H4 (cell line): ENCODE data around the gene MECR. TPM values are rescaled to one million over a fixed set of nuclear protein-coding genes. Genes with fewer than 3 reads are reported as not detected.

Source experiments
- DNase-seq: peaks from one replicate; pipeline ENCODE4 v3.0.0-alpha.2; 2015; ENCODE audit warnings: low spot score
- total RNA-seq: library from RNA; depleted of rRNA; stranded (reverse); fragments of >200 nt; shearing (Covaris generic); gene quantifications from 2 replicates; pipeline ENCODE4 v1.2.3, GENCODE V29; 2014

Gene MECR
- total RNA-seq, 1 experiment from 2014 or later, result 29.0 TPM

DNA sequence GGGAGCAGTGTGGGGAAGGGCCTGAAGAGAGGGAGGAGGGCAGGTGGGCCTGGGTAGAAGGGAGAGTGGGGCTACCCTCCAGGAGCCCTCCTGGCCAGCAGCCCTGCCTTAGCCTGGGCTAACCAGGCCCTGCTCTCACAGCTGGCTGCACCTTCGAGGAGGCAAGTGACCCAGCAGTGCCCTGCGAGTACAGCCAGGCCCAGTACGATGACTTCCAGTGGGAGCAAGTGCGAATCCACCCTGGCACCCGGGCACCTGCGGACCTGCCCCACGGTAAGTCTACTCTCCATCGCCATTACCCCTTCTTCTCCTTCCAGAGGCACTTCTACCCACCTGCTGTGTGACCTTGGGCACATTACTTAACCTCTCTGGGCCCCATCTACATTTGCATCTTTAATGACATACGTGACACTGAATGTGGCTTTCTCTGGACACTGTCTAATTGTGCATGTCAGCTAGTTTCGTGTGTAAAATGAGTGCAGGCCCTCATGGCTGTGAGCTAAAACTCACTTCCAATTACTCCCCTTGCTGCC, 24.5 kb upstream of the MECR start:
- no peak for DNase-seq

DNA sequence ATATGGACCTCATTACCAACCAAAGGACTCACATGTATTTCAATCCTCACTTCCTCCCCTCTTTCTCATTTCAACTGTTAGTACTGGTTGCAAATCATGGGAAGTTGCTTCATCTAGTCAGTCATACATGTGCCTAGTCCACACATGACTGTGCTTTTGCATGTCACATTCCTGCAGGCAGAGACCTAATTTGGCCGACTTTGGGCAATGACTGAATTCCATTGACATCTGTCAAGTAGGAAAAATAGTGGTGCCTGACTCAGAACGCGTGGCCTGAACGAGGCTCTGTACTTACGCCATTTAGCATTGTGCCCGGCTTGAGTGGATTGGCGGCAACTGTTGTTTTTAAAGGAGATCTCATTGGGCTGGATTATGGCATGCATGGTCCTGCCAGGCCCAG, 23.6 kb upstream of the MECR start:
- DNase-seq, result no peak

DNA sequence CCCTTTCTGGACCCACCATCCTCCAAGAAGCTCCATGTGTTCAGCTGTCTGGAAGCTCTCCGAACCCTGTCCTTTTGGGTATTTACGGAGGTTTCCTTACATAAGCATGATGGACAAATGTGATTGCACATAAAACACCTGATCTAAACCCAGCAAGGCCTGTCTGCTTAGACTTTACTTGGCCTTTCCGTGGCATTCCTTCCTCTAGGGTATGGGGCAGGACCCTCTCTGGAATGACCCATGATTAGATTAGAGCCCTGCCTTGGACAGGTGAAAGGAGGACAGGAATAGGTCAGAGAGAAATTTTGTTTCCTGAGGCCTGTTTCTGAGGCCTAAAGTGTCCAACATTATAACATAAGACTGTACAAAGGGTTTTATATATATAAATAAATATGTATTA, 22.4 kb upstream of the MECR start:
- DNase-seq, result no peak

DNA sequence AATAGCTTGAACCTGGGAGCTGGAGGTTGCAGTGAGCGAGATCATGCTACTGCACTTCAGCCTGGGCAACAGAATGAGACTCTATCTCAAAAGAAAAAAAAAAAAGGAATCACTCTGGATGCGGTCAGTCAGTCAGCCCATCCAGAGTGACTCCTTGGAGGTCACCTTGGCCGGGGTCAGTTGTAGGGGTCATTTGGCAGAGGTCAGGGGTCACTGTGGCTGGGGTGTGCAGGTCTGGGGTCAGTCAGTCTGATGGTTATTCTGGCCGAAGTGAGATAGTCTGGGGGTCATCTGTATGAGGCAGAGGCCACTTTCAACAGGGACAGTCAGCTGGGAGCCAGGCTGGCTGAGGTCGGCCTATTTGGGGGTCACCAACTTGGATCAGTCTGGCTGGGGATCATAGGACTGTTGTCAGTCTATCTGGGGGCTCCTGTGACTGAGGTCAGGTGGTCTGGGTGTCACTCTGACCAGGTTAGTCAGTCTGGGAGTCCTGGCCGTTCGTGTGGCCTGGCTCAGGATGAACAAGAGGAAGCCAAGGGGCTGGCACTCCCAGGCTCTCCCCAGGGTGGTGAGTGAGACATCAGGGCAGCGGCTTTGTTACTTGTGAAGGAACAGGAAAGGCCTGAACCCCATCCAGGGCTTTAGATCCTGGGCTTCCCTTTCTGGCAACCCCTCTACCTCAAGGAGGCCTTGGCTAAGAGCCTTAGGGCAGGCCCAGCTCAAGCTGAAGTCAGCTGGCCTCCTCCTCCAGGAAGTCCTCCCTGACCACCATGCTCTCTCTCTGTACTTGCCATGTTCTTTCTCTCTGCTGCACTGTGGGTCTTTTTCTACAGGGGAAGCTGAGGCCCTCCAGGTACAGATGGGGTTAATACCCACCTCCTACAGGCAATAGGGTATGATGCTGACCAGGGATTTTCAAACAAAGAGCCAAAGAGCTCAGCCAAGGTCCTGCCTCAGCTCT, 20.7 kb upstream of the MECR start:
- no peak for DNase-seq

DNA sequence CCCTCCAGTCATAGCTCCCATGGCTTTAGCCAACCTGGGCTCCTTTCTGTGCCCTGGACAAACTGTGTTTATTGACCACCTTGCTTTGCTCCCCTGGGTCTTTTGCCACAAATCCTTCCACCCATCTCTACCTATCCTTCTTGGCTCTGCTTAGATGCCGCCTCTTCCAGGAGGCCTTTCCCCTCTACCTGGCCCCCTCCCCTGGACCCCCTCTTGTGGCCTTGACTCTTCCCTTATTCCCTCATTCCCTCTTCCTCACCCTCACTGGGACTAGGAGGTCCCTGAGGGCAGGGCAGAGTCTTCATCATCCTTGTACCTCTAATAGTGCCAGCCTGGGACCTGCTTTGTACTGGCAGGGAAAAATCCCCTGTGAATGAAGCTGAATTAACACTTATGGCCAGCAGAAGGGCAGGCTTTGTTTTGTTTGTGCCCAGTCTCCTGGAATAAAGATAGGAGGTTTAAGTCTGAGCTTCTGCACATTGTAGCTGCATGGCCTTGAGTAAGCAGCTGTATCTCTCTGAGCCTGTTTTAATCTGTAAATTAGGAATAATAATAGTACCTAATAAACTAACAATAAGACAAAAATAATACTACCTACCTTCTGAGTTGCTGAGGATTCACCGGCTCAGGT, 19.3 kb upstream of the MECR start:
- DNase-seq, result no peak

DNA sequence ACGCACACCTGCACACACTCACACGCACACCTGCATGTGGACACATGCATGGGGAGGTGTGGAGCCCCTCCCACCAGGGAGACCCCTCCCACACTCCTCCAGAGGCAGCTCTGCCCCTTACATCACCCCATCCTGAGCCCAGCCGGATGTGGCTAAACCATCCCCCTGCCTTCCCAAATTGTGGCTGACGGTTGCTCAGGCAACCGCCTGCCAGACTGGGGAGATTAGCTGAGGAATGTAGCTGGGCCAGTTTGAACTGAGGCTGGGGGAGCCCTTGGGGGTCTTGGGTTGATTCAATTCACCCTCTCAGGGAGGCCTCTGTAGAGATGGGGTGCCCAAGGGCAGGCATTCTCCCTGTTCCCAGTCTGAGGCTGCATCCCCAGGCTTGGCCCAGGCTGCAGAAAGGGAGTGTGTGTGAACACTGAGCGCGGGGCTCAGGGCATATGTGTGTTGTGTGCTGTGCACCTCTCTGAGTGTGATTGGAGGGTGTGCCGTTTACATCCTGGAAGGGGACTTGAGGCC, 18.5 kb upstream of the MECR start:
- peak; percentile 80 for DNase-seq

DNA sequence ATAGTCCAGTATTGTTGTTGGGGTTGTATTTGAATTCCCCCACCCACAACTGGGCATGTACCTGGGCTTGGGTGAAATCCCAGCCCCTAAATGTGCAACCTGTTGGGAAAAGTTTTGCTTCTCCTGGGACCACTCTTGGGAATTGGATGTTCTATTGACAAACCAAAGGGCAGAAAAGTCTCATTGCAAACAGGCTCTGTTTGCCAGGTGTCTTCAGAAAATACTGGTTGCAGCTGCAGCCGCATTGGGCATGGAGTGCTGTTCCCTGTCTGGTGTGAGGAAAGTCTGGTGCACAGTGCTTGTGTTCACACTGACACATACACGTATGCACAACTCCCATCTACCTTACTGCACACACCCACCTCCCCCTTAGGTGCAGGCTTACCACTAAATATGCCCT, 17.7 kb upstream of the MECR start:
- DNase-seq, result no peak

DNA sequence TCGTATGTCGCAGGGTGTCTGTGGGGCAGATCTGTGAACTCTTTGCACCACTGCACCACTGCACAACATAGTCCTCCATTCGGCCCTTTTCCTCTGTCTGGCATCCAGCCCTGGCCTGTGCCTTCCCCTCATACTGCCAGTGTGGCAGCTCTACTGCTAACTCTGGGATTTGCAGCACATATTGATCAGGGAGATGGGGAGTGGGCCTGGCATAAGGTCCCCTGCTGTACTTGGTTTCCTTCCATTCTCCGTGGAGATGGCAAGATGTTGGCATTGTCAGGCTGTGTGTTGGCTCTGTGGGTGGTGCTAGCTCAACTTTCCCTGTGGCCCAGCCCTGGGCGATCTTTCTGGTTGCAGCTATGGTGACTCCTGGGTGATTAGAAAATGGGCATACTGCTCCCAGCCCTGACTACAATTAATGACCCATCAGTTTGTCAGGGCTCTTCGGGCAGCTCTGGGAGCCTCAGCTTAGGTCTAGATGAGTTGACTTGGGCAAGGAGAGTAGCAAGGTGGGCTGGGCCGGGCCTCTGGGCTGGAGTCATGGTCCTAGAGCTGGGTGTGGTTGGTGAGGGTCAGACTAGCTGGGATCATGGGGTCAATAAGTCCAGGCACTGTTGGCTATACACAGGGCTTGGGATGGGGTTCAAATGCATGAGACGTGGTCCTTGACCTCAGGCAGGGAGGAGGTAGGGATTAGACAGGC, 17.0 kb upstream of the MECR start:
- no peak for DNase-seq

DNA sequence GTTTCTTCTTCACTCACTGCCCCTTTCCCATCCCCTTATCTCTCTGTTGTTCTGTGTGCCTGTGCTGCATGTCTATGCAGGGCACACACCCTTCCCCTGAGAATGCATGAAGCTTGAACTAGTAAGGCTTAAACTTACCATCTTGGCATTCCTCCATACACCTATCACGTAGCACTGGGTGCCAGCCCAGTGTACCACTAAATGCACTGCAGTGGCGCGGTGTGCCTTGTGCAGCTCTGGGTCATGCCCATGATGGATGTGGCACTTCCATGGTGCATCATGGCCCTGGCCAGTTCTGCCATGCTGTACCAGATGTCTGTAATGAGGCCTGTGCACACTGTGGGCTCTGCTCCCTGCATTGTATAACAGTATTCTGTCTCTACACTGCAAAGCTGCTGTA, 16.3 kb upstream of the MECR start:
- DNase-seq, result no peak

DNA sequence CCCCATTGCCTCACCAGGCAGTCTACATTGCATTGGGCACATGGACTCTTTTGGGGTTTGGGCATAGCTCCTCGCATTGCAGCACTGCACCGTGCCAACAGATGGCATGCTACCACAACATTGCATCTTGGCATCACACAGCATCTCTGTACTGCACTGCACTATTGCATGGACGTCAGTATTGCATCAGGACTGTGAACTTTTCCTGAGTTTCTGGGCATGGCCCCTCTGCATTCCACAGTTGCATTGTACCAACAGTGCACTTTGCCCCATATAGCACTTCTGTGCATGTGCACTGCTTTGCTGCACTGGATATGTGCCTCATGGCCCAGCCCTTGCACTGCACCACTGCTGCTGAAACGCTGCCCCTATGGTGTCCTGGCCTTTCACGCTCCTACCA, 15.1 kb upstream of the MECR start:
- peak; percentile 72 for DNase-seq

DNA sequence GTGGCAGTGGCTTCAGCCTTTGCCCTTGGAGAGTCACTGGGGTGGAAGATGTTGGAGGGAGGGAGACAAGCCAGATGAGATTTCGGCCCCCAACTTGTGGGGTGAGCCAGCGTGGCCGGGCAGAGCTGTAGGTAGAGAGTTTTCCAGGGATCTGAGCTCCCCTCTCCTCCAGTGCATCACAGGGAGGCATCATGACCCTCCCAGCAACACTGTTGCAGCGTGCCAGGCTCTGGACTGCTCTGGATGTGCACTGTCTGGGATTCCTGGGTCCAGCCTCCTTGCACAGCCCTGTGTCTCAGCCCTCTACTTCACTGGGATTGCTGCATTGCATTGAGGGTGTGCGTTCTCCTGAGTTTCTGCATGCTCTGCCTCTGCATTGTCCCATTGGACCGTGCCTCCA, 14.5 kb upstream of the MECR start:
- DNase-seq, result no peak

DNA sequence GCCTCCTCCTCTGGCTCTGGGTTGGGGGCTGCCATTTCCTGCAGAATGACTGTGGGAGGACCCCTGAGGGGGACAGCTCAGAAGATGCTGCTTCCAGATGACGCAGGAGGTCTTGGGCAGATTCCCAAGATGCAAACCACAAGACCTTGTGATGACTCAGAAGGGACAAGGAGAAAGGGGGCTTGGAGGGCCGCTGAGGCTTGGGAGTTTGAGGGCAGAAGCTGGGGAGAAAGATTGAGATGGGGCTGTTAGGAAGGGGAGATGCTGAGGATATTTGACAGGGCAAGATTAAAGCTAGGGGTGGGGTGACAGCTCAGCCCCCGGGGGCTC, 13.1 kb upstream of the MECR start:
- DNase-seq, result peak; percentile 65

DNA sequence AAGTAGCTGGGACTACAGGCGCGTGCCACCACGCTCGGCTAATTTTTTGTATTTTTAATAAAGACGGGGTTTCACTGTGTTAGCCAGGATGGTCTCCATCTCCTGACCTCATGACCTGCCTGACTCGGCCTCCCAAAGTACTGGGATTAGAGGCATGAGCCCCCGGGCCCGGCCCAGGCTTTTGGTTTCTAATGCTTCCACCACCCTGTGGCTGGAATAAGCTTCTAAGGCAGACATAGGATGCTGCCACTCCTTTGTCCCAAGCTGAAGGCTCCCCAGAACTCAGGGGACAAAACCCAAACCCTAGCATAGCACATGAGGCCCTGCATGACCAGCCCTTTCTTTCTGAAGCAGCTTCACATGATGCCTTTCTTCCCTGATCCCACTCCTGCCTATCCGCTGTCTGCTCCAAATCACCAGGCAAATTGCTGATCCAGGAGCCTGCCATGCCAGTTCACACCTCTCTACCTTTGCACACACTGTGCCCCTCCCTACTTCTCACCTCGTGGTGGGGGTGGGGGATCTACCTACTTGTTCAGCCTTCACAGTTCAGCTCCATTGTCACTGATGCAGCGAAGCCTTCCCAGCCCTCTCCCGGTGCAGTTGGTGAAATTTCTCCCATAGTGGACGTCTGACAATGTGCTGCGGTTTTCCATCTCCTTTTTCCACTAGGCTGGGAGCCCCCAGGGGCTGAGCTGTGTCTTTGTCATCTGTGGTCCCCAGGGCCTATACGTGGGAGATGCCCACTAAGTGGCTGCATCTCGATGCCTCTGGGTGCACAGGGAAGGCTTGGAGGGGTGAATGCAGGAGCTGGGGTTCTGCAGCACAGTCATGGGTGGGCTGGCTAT, 12.5 kb upstream of the MECR start:
- no peak for DNase-seq

DNA sequence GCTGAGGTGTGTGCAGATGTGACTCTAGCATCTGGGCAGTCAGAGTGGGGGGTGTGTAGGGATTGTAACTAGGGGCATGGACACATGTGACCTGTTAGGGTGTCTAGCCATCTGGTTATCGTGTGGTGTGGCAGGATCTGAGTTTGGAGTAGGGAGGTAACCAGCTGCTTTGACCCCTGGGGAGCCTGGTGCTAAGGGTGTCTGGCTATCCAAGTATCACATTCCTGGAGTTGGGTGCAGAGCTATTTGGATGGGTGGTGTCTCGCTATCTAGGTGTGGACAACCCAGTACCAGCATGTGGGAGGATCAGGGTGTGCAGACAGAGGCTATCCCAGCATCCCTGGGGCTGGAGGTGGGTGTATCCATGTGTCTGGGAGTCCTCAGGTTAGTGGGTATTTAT, 10.3 kb upstream of the MECR start:
- DNase-seq, result no peak

DNA sequence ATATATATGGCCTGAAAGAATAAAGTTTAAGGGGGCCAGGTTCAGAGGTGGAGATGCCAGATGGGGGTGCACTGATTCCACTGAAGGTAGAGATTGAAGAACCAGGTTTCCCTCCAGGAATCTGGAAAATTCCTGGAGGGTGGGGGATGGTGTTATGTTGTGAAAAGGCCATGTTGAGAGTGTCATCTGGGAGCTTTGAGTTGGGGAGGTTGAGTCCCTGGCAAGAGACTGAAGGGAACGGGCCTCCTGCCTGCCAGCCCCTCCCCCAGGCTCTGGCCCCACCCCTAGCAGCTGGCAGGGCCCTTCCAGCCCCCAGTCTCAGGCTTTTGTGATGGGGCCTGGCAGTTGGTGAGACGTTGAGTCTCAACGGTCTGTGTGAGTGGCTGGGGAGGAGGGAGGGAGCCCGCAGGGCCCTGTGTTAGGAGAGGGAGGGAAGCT, 9.7 kb upstream of the MECR start:
- no peak for DNase-seq

DNA sequence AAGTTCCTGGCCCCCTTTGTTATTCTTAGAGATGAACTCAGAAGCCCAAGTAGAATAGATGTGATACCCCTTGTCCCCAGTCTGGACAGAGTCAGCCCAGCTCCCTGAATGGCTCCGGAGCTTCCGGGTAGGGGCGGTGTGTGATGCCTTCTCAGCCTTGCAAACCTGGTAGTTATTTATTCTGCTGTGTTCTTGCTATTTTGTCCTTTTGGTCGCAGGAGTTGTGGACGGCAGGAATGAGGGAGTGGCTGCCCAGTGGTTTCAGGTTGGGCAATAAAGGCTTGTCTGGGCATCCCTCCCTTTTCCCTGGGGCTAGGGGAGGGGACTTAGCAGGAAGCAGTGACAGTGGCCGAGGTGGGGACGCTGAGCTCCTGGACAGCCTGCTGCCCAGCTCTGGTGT, 8.4 kb upstream of the MECR start:
- peak; percentile 90 for DNase-seq

DNA sequence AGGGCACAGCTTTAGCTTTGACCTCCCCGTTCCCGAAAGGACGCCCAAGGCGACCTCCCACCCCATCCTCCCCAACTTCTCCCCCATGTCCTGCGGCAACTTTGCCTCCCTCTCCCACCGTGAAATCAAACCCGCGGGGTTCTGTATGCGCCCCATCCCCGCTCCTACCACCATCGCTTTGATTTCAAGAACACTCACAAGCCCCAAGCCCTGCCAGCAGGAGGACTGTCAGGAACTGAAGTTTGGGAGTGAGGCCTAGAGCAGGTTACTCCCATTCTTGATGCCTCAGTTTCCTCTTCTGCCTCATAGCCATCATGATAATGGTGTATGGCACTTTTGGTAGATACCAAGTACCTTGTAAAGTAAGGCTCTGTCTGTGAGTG, 7.9 kb upstream of the MECR start:
- no peak for DNase-seq

DNA sequence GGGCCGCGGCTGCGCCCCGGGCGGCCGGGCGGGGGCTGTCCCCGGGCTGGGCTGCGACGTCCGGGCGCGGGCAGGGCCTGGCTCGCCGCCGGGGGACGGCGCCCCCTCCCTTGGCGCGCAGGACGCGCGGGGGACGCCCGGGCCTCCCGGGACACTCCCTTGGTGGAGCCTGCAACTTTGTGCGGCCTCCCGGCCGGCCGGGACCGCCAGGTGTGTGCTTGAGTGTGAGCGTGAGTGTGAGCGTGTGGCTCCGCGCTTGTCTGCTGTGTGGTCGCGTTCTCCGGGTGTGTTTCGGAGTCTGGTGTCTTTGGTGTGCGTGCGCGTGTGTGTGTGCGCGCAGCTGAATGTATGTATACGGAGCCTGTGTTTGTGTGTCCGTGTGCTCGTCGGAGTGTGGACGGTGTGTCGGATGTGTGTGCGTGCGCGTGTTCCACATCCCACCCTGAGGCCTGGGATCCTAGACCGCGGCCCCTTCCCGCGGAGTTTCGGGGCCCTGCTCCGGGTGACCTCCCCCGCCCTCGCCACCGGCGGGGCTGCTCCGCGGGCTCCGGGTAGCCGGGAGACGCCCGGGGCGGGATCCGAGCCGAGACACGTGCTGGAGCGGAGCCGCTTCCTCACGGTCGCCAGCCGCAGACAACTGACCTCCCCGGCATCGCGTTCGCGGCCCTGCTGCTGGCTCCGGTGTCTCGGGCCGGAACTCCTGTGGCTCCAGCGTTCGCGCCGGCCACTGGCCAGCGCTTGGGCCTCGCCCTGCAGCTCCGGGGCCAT, 7.3 kb upstream of the MECR start:
- no peak for DNase-seq

DNA sequence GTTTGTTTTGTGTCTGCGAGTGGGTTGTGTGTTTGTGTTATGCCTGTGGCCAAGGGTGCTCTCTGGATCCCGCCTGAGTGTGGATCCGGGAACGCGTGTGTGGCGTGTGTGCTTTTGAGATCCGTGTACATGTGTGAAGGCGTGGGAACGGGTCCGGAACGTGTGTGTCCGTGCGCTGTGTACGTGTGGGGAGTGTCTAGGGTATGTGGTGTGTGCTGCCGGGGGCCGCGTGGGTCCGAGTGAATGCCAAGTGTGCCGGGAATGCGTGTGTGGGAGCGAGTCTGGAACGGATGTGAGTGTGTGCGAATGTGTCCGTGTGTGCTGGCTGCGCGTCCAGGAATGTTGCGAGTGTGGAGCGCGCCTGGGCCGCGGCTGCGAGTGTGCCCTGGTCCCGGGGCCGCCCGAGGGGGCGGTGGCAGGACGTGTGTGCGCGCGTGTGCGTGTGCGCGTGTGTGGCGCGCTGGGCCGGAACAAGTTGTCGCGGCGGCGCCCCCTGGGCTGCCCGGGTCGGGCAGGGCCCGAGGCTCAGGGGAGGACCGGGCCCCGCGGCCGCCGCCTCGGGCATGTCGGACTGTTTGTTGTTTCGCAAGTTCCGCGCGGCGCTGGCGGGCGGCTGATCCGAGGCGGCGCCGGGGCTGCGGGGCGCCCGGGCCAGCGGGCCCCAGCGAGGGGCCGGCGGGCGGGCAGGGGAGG, 6.5 kb upstream of the MECR start:
- DNase-seq, result no peak

DNA sequence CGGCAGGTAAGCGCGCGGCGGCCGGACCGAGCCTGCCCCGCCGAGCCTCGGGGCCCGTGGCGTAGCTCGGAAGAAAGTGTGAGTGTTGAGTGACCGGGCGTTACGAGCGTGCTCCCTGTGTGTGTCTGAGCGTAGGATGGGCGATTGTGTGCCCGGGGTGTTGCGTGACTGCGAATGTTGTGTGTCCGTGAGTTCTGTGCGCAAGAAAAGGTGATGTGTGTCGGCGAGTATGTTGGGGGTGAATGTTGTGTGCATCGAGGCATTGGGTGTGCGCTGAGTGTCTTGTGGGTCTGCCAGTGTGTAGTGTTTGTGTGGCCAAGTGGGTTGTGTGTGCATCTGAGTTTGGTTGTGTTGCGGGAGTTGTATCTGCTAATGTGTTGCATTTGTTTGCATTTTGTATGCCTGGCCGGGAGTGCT, 6.0 kb upstream of the MECR start:
- no peak for DNase-seq
